VCaP (cell line): ENCODE measurements around the gene IFT43.

Source experiments
- H3K27ac ChIP-seq: fragments of 450-650 bp; 2 replicates; pipeline ENCODE4 v1.5.1; 2017
- TF ChIP-seq, protein P1 (sequence below): fragments of 450-650 bp; conservative IDR thresholded peaks from 2 replicates; pipeline ENCODE4 v1.5.1; 2017; ENCODE audit warnings: mild to moderate bottlenecking, moderate library complexity

IFT43 gene

DNA sequence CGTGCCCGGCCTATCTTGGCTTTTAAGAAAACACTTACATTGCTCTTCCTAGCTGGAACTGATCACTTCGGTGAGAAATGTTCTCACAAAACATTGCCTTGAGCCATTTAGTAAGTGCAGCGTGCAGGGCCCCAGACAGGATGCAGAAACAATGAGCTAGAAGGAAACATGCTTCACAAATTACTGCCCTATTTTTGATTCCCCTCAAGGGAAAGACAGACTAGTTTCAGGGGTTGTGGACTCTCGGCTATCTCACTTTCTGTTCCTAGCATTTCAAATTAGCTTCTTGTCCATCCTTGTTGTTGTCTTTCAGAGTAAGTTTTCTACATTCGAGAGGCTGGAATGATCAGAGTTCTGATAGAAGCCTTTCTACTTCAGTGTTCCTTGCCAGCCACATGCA, 25.3 kb upstream of the IFT43 start:
- H3K27ac ChIP-seq: no peak overlapping the region
- TF ChIP-seq, protein P1, sequence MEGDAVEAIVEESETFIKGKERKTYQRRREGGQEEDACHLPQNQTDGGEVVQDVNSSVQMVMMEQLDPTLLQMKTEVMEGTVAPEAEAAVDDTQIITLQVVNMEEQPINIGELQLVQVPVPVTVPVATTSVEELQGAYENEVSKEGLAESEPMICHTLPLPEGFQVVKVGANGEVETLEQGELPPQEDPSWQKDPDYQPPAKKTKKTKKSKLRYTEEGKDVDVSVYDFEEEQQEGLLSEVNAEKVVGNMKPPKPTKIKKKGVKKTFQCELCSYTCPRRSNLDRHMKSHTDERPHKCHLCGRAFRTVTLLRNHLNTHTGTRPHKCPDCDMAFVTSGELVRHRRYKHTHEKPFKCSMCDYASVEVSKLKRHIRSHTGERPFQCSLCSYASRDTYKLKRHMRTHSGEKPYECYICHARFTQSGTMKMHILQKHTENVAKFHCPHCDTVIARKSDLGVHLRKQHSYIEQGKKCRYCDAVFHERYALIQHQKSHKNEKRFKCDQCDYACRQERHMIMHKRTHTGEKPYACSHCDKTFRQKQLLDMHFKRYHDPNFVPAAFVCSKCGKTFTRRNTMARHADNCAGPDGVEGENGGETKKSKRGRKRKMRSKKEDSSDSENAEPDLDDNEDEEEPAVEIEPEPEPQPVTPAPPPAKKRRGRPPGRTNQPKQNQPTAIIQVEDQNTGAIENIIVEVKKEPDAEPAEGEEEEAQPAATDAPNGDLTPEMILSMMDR: no peak

DNA sequence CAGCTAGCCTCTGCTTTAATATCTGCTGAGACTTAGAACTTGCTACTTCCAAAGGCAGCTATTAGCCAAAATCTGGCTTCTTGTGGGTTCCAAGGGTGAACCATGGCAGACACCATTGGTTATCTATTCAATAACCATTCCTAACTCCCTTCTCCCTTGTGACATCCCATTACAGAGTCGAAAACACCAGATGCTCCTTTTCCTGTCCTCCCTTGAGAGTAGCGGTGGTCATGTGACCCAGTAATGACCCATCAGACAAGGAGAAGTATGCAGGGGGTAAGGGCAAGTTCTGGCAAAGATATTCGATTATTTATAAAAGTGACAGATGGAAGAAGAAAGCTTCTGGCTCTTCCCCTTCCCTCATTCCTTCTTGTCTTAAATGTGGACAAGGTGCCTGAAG, 23.9 kb upstream of the IFT43 start:
- H3K27ac ChIP-seq: no peak overlapping the region
- TF ChIP-seq, protein P1: no peak

DNA sequence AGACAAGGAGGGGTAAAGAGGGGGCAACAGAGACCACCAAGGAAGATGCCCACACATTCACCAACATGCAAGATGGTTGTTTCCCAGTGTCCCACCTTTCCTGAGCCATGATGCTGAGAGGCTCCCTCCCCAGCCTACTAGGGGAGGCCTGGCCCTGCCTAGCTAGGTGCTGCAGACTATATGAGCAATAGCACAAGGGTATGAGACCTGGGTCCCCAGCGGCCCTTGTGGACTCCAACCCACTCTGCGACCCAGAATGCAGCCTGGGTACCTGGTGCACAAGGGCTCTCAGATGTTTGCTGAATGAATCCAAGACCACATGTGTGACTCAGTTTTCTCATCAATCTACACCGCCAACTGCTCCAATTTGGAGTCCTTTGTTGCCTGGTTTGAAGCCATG, 17.7 kb upstream of the IFT43 start:
- H3K27ac ChIP-seq: no peak overlapping the region
- TF ChIP-seq, protein P1: no peak

DNA sequence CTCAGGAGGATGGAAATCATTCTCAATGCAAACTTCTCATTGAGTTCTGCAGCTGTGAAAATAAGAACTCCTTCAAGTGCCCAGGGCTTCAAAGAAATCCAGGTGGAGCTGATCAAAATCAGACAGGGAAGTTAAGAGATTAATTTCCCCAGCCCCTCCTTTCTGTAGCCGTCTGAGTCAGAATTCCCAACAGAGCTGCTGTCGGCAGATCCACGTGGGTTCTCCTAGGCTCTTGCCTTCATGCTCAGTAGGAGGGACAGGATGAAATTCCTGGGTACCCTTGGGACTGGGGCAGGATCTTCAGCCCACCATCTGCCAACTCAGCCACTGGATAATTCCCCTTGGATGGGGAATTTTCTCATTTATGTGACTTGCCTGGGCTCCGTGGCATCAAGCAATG, 17.1 kb upstream of the IFT43 start:
- TF ChIP-seq, protein P1: no peak
- no peak overlapping the region for H3K27ac ChIP-seq

DNA sequence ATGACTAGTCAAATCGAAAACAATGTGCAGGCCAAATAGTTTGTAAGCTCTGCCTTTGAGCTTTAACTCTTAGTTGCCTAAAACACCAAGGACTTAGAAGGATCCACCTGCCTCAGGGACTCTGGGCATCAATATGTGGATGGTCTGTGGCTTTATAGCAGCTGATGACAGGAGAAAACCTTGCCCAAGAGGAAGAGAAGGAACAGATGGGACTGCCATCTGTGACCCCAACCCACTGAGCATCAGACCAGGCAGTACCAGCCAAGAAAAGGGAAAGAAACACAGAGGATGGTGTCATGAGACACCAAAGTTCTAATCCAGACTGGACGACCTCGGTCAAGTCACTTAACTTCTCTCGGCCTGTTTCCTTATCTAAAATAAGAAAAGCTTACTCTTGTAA, 16.4 kb upstream of the IFT43 start:
- H3K27ac ChIP-seq: no peak overlapping the region
- TF ChIP-seq, protein P1: no peak

DNA sequence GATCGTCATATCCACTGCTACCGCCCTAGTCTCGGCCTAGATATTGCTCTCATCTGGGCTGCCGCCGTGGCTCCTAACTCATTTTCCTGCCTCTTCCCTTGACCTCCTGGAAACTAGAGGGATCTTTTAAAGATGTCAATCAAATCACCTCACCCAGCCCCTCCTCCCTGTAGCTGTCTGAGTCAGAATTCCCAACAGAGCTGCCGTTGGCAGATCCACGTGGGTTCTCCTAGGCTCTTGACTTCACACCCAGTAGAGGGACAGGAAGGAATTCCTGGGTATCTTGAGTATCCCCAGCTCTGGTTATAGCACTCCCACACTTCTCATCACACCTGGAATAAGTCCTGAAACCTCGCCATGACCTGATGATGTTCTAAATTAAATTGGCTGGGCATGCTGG, 15.7 kb upstream of the IFT43 start:
- H3K27ac ChIP-seq: no peak overlapping the region
- TF ChIP-seq, protein P1: no peak

DNA sequence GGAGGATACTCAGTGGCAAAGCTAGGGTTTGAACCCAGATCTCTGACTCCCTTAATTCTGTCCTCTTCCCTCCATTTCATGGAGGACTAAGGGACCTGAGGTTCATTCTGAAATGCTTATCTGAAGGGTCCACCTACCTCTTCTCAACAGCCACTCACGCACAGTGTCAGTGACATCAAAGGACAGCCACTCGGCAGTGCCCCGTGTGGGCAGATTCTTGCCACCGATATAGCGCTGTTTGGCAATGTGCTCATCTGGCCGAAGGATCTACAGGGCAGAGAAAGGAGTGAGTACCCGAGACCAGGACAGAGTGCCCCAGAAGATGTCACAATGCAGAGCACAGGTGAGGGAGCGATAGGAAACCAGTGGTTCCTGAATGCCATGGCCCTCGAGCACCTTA, 14.6 kb upstream of the IFT43 start:
- TF ChIP-seq, protein P1: no peak
- no peak overlapping the region for H3K27ac ChIP-seq

DNA sequence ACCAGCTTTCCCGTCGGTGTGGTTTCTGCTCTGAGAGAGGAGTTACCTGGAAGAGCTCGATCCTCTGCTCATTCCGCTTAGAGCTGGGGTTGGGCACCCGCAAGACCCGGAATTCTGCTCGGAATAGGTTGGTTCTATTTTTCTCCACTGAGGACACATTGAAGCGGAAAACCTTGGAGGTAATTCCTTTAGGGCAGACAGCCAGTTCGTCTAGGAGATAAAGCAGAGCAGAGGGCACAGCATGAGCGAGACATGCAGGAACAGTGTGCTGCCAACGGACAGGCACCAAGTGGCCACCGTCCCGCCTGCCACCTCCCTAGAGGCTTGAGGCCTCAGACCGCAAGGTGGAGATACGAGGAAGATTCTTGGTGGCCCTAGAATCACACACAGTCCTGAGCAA, 14.1 kb upstream of the IFT43 start:
- H3K27ac ChIP-seq: no peak overlapping the region
- TF ChIP-seq, protein P1: no peak
